COLO829 (cell line): Measurements from ENCODE around the gene ADA.
A peak's percentile ranks its signal among the peaks of the same experiment; 100 is the strongest.

ENCODE experiments used
- DNase-seq: peaks from one replicate; pipeline ENCODE4 v3.0.0; 2012; ENCODE audit warnings: low spot score

The ADA gene

DNA sequence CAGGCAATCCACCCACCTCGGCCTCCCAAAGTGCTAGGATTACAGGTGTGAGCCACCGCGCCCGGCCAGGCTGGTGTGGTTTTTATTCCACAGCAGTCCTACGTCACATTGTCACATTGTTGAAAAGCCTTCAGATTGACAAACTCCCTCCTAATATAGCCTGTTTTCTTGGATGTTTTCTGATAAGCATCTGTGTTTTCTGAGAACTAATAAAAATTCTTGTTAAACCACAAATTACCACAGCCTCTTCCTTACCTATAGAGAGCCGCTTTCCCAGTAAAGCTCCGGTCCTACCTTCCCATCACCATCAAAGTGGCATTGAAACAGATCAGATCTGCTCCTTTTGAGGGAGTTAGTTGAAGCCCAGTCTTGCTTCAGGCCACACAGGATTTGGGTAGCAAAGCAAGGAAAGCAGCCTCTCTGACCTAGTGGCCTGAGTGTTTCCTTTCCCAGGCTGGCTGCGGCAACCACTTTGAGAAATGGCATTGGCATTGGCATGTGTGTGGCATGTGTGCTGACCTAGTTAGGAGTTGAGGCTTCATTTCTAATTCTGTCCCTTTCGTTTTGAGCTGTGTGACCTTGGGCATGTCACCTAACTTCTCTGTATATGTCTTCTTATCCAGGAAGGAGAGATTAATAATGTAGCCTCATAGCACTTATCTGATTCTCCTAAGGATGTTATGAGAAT is 70.8 kb downstream of the ADA start:
- no peak for DNase-seq

DNA sequence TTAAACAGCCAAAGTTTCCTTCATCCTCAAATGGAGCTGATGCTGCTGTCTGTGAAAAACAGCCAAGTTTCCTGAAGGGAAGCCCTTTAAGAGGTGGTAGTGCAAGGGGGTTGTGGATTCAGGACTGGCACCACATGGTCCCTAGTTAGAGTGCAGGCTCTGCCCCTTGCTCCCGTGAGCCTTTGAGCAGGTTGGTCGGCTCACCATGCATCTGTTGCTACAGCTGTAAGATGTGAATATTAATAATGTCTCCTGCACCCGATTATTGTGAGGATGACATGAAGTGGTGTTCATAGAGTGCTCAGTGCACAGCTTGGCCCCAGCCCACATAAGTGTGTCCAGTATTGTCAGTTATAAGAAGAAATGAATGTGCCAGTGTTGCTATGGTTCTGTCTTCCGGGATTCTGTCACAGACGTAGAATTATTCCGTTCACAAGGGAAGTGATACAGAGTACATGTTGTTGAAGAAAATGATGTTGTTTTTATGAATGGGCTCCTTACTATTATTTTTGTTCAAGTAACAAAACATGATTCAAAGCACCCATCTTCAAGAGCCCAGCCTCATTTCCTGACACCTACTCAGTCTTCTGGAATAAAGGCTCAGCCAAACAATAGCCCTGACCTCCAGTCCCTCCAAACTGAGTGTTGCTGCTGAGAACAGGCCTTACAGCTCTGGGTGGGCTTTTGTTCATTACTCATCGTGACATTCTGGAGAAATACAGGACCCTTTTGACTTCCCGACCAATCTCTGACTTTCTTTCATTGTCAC is 72.0 kb downstream of the ADA start:
- peak; percentile 46 for DNase-seq

DNA sequence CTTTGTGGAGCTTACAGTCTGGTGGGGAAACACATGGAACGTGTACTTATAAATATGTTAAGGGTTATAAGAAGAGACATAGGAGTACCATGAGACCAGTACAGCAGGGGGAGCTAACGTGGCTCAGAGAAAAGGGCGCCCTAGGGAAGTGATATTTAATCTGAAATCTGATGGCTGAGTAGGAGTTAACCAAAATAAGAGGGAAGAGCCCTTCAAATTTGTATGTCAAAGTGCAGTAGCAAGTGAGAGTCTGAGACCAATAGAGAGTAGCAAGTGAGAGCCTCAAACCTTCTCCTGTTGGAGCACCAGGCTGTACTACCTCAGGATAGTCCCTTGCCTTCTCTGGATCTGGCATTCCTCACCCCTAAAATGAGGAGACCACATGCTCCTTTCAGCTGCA is 75.2 kb downstream of the ADA start:
- DNase-seq: peak; percentile 46

DNA sequence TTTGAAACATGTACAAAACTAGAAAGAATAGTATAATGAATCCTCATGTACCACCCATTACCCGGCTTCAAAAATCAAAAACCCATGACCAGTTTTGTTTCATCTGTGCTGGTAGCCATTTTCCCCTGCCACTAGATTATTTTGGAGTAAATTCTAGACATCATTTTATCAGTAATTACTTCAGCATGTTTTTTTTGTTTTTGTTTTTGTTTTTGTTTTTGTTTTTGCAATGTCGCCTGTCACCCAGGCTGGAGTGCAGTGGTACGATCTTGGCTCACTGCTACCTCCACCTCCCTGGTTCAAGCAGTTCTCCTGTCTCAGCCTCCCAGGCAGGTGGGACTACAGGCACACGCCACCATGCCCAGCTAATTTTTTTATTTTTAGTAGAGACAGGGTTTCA is 77.1 kb downstream of the ADA start:
- no peak for DNase-seq

GRCh38 chr20:44573501-44573869 is 78.0 kb downstream of the ADA start:
- no peak for DNase-seq

DNA sequence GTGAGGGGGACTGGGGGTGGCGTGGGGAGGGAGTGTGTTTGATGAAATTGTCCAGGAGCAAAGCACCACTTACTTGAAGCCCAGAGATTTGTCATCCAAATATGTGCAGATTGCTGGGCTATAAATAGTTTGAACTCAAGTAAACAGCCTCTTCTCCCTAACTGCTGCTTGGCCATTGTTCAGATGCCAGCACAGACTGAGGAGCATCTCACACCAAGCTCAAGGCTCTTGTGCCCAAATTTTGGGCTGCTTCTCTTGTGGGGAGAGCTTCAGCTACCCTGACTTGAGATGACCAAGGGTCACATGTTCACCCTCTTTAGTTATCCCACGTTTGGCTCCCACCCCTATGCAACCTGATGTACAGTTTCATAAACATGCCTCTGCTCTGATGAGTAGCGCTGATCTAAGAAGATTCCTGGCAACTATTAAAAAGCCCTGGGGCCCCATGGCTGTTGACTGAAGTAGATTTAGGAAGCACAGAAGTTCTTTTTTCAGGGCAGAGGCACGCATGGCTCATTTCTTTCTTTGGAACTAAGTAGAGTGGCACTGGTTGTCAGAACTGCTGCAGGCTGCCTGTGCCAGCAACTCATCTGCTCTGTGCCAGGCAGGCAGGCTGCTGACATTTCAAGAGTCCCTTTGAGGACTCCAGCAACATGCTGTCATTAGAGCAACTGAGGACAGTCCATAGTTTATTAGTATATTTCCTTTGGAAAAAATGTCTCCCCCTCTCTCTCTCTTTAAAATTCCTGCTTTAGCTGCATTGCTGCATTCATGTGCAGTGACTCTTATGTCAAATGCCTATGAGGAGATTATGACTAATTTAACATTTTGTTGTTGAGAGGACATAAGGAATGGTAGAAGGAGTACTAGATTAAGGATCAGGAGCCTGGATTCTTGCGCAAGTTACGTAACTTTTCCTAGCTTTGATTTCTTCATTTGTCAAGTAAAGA is 78.7 kb downstream of the ADA start:
- peak; percentile 72 for DNase-seq

DNA sequence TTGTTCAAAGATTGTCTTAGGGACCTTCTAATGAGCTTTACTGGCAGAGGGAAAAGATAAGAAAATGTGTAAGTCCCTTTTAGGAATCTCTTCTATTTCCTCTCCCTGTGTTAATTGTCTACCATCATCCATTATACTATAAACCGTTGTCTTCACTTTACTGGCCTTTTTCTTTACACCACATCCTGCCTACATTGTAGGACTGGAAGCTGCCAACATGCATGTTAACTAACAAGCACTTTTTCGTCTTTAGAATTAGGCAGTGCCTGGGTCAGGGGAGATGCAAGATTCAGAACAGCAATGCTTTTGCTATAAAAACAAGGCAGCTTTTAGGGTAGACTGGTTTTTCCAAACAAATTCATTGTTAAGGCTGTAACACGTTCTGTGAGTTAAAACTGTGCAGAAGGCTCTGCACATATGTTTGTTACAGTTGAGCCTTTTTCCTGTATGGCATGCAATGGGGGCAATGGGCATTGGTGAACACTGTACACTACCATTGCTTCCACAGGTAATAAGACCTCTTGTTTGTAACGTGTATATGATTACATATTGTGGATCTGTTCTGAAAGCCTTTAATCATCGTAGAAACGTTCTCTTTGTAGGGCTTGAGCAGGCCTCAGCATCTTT is 80.0 kb downstream of the ADA start:
- no peak for DNase-seq

DNA sequence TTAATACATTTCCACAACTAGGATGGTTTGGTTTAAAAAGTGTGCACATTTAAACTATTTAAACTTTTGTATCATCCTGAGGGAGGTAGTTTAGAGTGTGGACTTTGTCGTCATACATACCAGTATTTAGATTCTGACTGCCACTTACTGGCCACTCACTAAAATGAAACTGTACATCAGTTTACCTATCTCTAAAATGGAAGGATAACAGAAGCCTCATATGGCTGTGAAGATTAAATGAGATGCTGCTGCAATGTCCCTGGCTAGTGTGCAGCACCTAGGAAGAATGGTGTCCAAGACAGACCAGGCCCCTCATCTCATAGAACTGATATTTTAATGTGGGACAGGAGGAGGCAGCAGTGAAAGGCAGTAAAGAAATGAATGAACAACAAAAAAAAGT is 81.1 kb downstream of the ADA start:
- DNase-seq: no peak
